ENCODE measurements around the gene FOXP1.

The FOXP1 gene

GRCh38 chr3:71586810-71587242 is 3.3 kb upstream of the FOXP1 start:
- DNase-seq (ENCODE audit: low spot score) = no peak

- no peak for DNase-seq (ENCODE audit: low spot score)
These were observed 2.6 kb upstream of the FOXP1 start for GRCh38 chr3:71585887-71586809.

- DNase-seq (ENCODE audit: low spot score) = no peak
These were observed 1.6 kb upstream of the FOXP1 start for GRCh38 chr3:71585131-71585530.

- DNase-seq (ENCODE audit: low spot score) = peak; percentile 50
These were observed 975 bp upstream of the FOXP1 start for GRCh38 chr3:71584394-71585011.

GRCh38 chr3:71582612-71583565 is 639 bp downstream of the FOXP1 start:
- DNase-seq (ENCODE audit: low spot score) = peak; percentile 20

- DNase-seq (ENCODE audit: low spot score) = peak; percentile 24
These were observed 1.4 kb downstream of the FOXP1 start for GRCh38 chr3:71582036-71582611.

GRCh38 chr3:71581457-71582035 is 2.0 kb downstream of the FOXP1 start:
- peak; percentile 48 for DNase-seq (ENCODE audit: low spot score)

GRCh38 chr3:71580636-71581456 is 2.7 kb downstream of the FOXP1 start:
- DNase-seq (ENCODE audit: low spot score) = no peak

- peak; percentile 33 for DNase-seq (ENCODE audit: low spot score)
These were observed 3.6 kb downstream of the FOXP1 start for GRCh38 chr3:71579935-71580406.

- DNase-seq (ENCODE audit: low spot score) = no peak
These were observed 4.1 kb downstream of the FOXP1 start for GRCh38 chr3:71579326-71579934.

GRCh38 chr3:71578054-71578751 is 5.3 kb downstream of the FOXP1 start:
- no peak for DNase-seq (ENCODE audit: low spot score)

GRCh38 chr3:71577011-71577410 is 6.5 kb downstream of the FOXP1 start:
- no peak for DNase-seq (ENCODE audit: low spot score)

- no peak for DNase-seq (ENCODE audit: low spot score)
These were observed 8.1 kb downstream of the FOXP1 start for GRCh38 chr3:71575433-71575832.

GRCh38 chr3:71573181-71573580 is 10.3 kb downstream of the FOXP1 start:
- DNase-seq (ENCODE audit: low spot score) = no peak

GRCh38 chr3:71570546-71570945 is 13.0 kb downstream of the FOXP1 start:
- DNase-seq (ENCODE audit: low spot score) = no peak

- no peak for DNase-seq (ENCODE audit: low spot score)
These were observed 15.3 kb downstream of the FOXP1 start for GRCh38 chr3:71568207-71568606.

- no peak for DNase-seq (ENCODE audit: low spot score)
These were observed 16.8 kb downstream of the FOXP1 start for GRCh38 chr3:71566776-71567175.

GRCh38 chr3:71565976-71566375 is 17.6 kb downstream of the FOXP1 start:
- no peak for DNase-seq (ENCODE audit: low spot score)

- no peak for DNase-seq (ENCODE audit: low spot score)
These were observed 18.2 kb downstream of the FOXP1 start for GRCh38 chr3:71565316-71565715.
